Activated CD8-positive, alpha-beta memory T cell treated with anti-CD3 and anti-CD28 coated beads, Interleukin-2, amount 50 U/mL, for 4 hours (primary cell): ENCODE results near the gene B9D1.

Source experiments
- DNase-seq: peaks from one replicate; pipeline ENCODE4 v3.0.0-alpha.2; 2020

The B9D1 gene

GRCh38 chr17:19336938-19337711 is 25.4 kb downstream of the B9D1 start:
- no peak for DNase-seq

DNA sequence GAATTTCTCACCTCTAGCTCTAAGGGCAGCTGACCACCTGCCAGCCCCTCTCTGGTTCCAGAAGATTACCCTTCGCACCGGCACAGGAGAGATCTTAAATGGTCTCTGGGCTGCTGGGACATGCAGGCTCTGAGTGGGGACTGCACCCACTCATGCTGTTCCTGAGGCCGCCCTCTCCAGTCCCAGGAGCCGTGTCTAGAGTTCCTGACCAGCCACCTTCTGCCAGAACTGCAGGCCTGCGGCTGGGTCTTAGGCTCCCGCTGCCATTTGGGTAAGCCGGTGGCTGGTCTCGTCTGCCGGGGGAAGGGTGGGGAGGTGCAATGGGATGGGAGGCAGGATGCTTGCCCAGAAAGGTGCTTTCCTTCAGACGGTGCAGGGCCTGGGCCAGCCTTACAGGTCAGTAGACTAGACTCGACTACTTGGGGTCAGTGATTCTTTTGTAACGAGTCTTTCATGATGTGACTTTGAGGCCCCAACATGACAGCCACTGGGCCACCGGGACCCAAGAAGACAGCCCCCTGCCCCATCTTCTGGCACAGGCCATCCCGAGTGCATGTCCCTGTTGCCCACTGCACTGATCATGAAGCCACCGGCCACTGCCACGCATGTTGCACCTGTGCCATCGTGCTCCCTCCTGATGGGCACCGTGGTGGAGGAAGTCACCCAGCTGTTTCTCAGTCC is 26.4 kb downstream of the B9D1 start:
- no peak for DNase-seq

- DNase-seq, result no peak
Measured at GRCh38 chr17:19334331-19334730, 28.2 kb downstream of the B9D1 start.

DNA sequence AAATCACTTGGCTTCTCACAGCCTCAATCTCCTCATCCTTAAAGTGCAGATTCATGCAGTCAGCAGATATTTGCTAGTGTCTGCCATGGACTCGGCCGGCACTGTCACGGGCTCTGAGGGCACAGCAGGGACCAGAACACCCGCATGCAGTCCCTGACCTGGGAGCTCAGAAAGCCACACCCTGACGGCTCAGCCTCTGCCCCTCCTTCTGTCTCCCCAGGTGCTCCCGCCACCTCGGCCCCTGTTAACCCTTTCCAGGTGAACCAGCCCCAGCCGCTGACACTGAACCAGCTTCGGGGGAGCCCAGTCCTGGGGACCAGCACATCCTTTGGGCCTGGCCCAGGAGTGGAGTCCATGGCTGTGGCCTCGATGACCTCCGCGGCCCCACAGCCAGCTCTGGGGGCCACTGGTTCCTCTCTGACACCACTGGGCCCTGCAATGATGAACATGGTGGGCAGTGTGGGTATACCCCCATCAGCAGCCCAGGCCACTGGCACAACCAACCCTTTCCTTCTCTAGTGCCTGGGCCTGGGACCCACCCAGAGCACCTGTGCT is 28.7 kb downstream of the B9D1 start:
- DNase-seq, result no peak

DNA sequence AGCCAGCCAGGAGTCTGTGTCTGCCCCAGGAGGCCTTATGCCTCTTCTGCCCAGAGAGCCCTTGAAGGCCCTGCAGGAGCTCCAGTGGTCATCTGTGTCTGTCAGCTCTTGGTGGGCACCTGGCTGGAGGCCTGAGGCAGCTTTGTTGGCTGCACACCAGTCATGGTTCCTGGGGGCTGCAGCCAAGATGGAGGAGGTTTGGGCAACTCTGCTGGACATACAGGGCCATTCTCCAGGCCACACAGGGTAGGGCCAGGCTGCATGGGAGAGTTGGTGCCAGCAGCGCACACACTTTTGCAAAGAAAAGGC is 29.4 kb downstream of the B9D1 start:
- no peak for DNase-seq

- DNase-seq, result no peak
Measured at GRCh38 chr17:19332371-19333131, 30.0 kb downstream of the B9D1 start.

GRCh38 chr17:19331543-19332245 is 30.8 kb downstream of the B9D1 start:
- no peak for DNase-seq

DNA sequence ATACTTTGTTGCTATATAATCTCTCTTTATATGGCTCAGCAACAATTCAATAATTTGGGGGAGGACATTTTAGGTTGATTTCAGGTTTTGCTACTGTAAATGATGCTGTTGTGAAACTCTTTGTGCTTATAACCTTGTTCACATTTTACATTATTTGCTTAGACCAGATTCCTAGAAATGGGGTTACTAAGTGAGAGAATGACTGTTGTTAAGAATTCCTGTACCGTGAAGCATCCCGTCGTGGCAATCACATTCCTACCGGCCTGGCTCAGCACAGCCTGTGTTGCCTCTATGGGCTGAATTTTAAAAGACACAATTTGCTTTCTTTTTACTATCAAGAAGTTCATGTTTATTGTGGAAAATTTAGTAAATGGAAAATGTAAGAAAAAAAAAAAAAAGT is 31.4 kb downstream of the B9D1 start:
- no peak for DNase-seq

- DNase-seq, result no peak
Measured at GRCh38 chr17:19330271-19330670, 32.3 kb downstream of the B9D1 start.

DNA sequence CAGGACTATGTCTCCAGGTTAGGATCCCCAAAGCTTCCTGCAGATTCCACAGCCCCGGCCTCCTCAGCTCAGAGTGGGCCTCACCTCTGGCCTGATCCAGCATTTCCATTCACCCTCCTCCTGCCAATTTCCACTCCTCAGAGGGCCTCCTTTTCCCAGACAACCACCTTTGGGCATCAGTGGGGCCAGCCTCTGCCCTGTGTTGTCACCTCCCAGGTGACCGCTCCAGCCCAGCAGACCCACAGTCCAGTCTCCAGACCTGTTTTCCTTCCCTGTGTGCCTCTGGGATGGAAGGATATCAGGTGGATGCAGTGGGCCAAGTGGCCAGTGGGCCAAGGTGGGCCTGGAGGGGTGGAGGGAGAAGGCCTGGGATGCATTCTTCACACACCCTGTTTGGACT is 32.7 kb downstream of the B9D1 start:
- DNase-seq, result no peak

DNA sequence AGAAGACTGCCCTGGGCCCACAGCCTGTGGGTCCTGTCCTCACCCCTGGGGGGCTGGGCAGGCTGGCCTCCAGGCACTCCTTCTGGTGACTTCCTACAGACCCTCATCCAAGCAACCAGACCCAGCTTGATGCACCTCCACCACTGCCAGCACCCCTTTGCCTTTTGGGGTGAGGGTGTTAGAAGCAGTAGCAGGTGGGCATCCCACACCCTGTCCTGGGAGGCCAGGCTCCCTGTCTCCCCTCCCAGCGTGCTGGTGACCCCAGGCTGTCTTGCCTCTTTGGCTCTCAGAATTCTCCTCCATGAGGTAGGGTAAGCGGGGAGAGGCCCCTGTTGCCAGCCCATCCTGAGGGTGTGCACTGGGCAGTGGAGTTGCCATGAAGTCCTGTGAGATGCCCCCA is 33.4 kb downstream of the B9D1 start:
- DNase-seq, result no peak

DNA sequence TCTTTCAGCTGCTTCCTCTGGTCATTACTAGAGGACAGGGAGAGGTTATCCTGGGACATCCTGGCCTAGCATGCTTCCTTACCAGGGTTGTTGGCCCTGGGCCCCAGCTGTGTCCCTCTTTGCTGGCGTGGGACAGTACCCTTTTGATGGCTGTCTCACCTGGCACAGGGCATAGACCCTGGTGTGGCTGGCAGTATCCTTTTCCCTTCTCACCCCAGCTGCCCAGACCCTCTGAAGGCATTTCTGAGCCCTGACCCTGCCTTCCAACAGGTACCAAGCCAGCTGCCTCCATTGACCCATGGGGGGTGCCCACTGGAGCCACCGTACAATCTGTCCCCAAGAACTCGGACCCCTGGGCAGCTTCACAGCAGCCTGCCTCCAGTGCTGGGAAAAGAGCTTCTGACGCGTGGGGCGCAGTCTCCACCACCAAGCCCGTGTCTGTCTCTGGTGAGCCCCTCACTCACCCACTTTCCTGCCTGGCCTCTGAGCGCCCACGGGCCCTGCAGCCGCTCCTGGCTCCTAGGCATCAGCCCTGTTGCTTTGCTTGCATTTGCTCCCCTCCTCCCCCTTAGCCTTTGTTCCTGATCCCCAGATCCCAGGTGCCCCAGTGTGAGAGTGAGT is 34.0 kb downstream of the B9D1 start:
- no peak for DNase-seq

- DNase-seq, result no peak
Measured at GRCh38 chr17:19327031-19327783, 35.3 kb downstream of the B9D1 start.

DNA sequence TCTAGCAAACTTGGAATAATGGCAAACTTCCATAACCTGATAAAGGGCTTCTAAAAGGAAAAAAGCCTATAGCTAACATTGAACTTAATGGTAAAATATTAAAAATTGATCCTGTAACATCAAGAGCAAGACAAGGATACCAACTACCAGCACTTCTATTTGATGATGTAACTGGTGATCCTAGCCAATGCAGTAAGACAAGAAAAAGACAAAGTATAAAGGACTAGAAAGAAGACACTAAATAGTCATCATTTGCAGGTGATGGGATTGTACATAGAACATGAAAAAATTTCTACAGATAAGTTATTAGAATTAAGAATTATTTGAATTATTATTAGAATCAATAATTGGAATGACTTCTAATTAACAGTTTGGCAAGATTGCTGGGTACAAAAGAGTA is 37.0 kb downstream of the B9D1 start:
- no peak for DNase-seq

GRCh38 chr17:19322861-19323260 is 39.7 kb downstream of the B9D1 start:
- no peak for DNase-seq

- DNase-seq, result no peak
Measured at GRCh38 chr17:19322129-19322505, 40.4 kb downstream of the B9D1 start.

DNA sequence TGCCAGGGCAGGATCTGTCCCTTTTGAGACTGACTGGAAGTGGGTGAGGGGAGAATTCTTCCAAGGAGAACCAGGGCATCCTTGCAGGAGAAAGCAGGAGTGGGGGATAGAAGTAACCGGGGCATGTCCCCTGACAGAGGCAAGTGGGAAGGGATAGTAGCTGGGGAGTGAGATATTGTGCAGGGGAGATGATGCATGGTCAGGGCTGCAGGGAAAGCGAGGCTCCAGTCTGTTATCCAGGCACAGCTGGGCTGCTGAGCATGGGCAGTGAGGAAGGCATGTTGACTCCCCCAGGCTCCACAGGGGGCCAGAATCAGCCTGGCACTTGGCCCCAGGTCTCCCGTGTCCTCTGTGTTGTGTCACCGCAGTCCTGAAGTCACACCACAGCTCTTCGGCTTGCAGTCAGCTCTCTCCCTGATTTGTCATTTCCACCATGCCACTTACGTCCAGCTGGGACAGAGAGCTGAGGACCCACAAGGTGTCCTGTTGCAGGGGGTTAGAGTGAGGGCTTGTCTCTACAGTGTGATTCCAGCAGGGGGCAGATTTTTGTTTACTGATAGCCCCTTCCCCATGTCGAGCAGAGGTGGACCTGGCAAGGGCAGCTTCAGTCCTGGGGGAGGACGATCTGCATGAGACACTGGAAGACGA is 40.9 kb downstream of the B9D1 start:
- no peak for DNase-seq

DNA sequence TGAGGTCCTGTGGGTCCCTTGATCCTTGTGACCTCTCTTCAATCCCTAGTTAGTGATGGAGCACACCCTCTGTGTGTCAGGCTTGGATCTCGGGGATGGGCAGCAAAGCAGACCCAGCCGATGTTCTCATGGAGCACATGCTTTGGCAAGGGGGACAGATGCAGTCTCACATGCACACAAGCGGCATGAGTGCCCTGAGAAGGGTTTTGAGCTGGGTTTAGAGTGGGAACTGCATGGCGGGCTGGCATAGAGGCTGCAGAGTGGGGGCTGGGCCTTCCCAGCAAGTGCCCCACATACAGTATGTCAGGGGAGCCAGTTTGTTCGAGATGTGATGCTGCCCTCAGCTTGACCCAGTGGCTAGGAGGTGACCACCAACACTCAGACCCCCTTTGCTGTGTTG is 41.6 kb downstream of the B9D1 start:
- DNase-seq, result no peak

GRCh38 chr17:19319771-19320505 is 42.6 kb downstream of the B9D1 start:
- DNase-seq, result no peak

DNA sequence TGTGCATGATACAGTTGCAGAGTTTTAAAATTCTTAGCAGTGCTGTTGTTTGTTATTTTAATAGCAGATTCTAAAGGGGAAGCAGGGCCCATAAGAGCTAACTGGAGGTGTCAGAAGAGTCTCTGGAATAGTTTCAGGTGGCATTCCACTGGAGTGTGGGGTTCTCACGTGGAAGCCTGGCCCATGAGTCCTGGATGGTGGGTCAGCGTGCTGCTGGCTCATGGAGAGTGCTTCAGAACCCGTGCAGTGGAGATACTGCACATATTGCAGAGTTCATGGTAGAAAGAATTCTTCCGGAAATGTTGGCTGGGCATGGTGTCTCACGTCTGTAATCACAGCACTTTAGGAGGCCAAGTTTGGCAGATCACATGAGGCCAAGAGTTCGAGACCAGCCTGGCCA is 43.9 kb downstream of the B9D1 start:
- DNase-seq, result no peak
